ENCODE measurements around the gene LELP1. TPM values are rescaled to one million over a fixed set of nuclear protein-coding genes. Genes with fewer than 3 reads are reported as not detected.
"Not testable (repeated sequence)": the region's sequence is repeated elsewhere in the genome, so short reads cannot be mapped to it uniquely, and the experiment has no call there.

Gene LELP1
- not detected for total RNA-seq

DNA sequence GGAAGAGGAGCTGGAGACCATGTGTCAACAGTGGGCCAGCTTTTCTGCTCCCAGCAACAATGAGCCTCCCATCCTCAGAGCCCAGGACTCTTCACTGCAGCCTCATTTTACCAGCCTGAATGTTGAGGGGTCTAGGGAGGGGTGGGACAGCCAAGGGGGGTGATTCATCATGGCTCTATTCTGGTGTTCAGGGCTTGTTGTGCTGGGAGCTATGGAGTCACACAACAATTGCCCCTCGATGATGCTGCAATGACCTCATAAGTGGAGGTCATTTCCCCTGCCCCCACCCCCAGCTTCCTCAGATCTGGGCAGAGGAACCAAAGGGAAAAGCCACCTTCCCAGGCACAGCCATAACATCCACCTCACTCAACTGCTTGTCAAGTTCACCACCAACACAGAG lies at the start of gene LELP1:
Gene LELP1, plus strand, starts transcription at position 301 of the 400 bp plus-strand sequence. CDS start 1,278 bp downstream, outside the sequence.
- DNase-seq (ENCODE audit: low spot score in 2 of 2): no peak
- Histone ChIP-seq H3K4me3 (no peak within 1 kb of the TSS), H3K27ac (no peak within 1 kb of the TSS), H3K27me3 (no peaks in the 10 kb centered on the region), H3K36me3 (no peaks in the 10 kb centered on the region), H3K9me3 (no peaks in the 10 kb centered on the region), H3K4me1 (no peaks in the 10 kb centered on the region)
- intact Hi-C loops (cut with DNase I): no loop called here
- TF ChIP-seq CTCF (IDR thresholded peaks at IDR 0.05): no peak

- H3K27ac ChIP-seq: no peak overlapping the region
- no peaks in the 10 kb centered on the region for H3K27me3 ChIP-seq
- no peak overlapping the region for H3K4me3 ChIP-seq
- TF ChIP-seq CTCF (IDR thresholded peaks at IDR 0.05): no peak
- H3K4me1 ChIP-seq: no peaks in the 10 kb centered on the region
- no peaks in the 10 kb centered on the region for H3K9me3 ChIP-seq
- no peak for DNase-seq (ENCODE audit: low spot score in 2 of 2)
- H3K36me3 ChIP-seq: no peaks in the 10 kb centered on the region
- intact Hi-C loops (cut with DNase I): no loop called here
Observed at GRCh38 chr1:153155541-153155940, 47.7 kb upstream of the LELP1 start.

- intact Hi-C loops (cut with DNase I): no loop called here
- no peak for DNase-seq (ENCODE audit: low spot score in 2 of 2)
- H3K36me3 ChIP-seq: no peaks in the 10 kb centered on the region
Observed at GRCh38 chr1:153168686-153169085, 34.5 kb upstream of the LELP1 start.

GRCh38 chr1:153174624-153175023 lies 28.6 kb upstream of the LELP1 start:
- intact Hi-C loops (cut with DNase I): no loop called here
- no peaks in the 10 kb centered on the region for H3K4me1 ChIP-seq
- H3K9me3 ChIP-seq: no peaks in the 10 kb centered on the region
- TF ChIP-seq CTCF (IDR thresholded peaks at IDR 0.05): no peak
- no peak overlapping the region for H3K4me3 ChIP-seq
- no peaks in the 10 kb centered on the region for H3K36me3 ChIP-seq
- no peak for DNase-seq (ENCODE audit: low spot score in 2 of 2)
- H3K27me3 ChIP-seq: no peaks in the 10 kb centered on the region
- H3K27ac ChIP-seq: no peak overlapping the region

More at GRCh38 chr1:153168686-153169085, 34.5 kb upstream of the LELP1 start:
- Histone ChIP-seq H3K27ac (no peak overlapping the region), H3K4me1 (no peaks in the 10 kb centered on the region), H3K4me3 (no peak overlapping the region), H3K9me3 (no peaks in the 10 kb centered on the region), H3K27me3 (no peaks in the 10 kb centered on the region)
- TF ChIP-seq CTCF (IDR thresholded peaks at IDR 0.05): no peak

DNA sequence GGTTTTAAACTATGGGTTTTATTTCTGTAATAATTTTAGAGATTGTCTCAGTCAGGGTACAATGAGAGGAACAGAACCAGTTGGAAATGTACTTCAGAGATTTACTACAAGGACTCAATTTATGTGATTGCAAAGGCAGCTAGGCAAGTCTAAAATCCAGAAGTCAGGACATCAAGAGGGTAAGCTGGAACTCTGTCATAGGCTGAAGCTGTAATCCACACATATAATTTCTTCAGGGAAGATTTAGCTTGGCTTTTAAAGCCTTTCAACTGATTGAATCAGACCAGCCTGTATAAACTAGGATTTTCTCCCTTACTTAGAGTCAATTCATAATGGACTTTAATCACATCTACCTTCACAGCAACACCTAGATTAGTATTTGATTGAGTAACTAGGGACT lies 24.3 kb upstream of the LELP1 start:
- H3K36me3 ChIP-seq: no peaks in the 10 kb centered on the region
- DNase-seq (ENCODE audit: low spot score in 2 of 2): no peak
- no peak for TF ChIP-seq CTCF (IDR thresholded peaks at IDR 0.05)
- no peak overlapping the region for H3K27ac ChIP-seq
- H3K4me3 ChIP-seq: no peak overlapping the region
- no peaks in the 10 kb centered on the region for H3K27me3 ChIP-seq
- intact Hi-C loops (cut with DNase I): no loop called here
- no peaks in the 10 kb centered on the region for H3K9me3 ChIP-seq
- no peaks in the 10 kb centered on the region for H3K4me1 ChIP-seq

- no peak for DNase-seq (ENCODE audit: low spot score in 2 of 2)
- no peaks in the 10 kb centered on the region for H3K27me3 ChIP-seq
- intact Hi-C loops (cut with DNase I): no loop called here
- no peaks in the 10 kb centered on the region for H3K4me1 ChIP-seq
- H3K36me3 ChIP-seq: no peaks in the 10 kb centered on the region
- H3K4me3 ChIP-seq: no peak overlapping the region
- H3K9me3 ChIP-seq: no peaks in the 10 kb centered on the region
- no peak for TF ChIP-seq CTCF (IDR thresholded peaks at IDR 0.05)
- no peak overlapping the region for H3K27ac ChIP-seq
Observed at GRCh38 chr1:153180556-153180955, 22.7 kb upstream of the LELP1 start.

GRCh38 chr1:153188301-153188700 lies 14.9 kb upstream of the LELP1 start:
- H3K27me3 ChIP-seq; H3K4me1 ChIP-seq; H3K36me3 ChIP-seq; DNase-seq (ENCODE audit: low spot score in 2 of 2); H3K4me3 ChIP-seq; intact Hi-C loops (cut with DNase I); H3K9me3 ChIP-seq; H3K27ac ChIP-seq: not testable (repeated sequence)

Measured in ascending aorta (tissue), 2 donors.